ENCODE results near the gene NHLRC2. TPM values are rescaled to one million over a fixed set of nuclear protein-coding genes. Genes with fewer than 3 reads are reported as not detected.

The NHLRC2 gene
- polyA plus RNA-seq, 1 donor from 2014 or later = 13.0 TPM

GRCh38 chr10:113842171-113842570, 12.3 kb upstream of the NHLRC2 start:
- Histone ChIP-seq H2AFZ (ENCODE audit: low read depth, low read length) (no peak overlapping the region), H3K79me2 (replicated peaks; ENCODE audit: insufficient read depth, low read length) (no peaks in the 10 kb centered on the region), H3K36me3 (ENCODE audit: insufficient read depth, low read length) (no peaks in the 10 kb centered on the region), H3K9me3 (ENCODE audit: low read length) (no peaks in the 10 kb centered on the region), H3F3A (ENCODE audit: insufficient read depth, low read length, poor library complexity, severe bottlenecking) (no peaks in the 10 kb centered on the region), H3K9ac (ENCODE audit: low read length) (no peak overlapping the region), H3K9me2 (ENCODE audit: insufficient read depth, low read length) (no peaks in the 10 kb centered on the region), H3K27me3 (ENCODE audit: insufficient read depth, low read depth, low read length) (no peaks in the 10 kb centered on the region), H3K4me2 (ENCODE audit: low read length) (no peak overlapping the region), H3K4me3 (ENCODE audit: low read length) (no peak overlapping the region), H4K20me1 (ENCODE audit: insufficient read depth) (no peaks in the 10 kb centered on the region), H3K27ac (ENCODE audit: low read length) (no peak overlapping the region)
- TF ChIP-seq EZH2 (IDR thresholded peaks at IDR 0.05; ENCODE audit: borderline replicate concordance, insufficient read depth, low read length, poor library complexity, severe bottlenecking) = no peak

GRCh38 chr10:113843972-113844485, 10.4 kb upstream of the NHLRC2 start:
- no peak overlapping the region for H3K4me2 ChIP-seq (ENCODE audit: low read length)
- no peaks in the 10 kb centered on the region for H3K36me3 ChIP-seq (ENCODE audit: insufficient read depth, low read length)
- H3K79me2 ChIP-seq (replicated peaks; ENCODE audit: insufficient read depth, low read length) = no peaks in the 10 kb centered on the region
- no peaks in the 10 kb centered on the region for H3K9me3 ChIP-seq (ENCODE audit: low read length)
- no peaks in the 10 kb centered on the region for H4K20me1 ChIP-seq (ENCODE audit: insufficient read depth)
- H3F3A ChIP-seq (ENCODE audit: insufficient read depth, low read length, poor library complexity, severe bottlenecking) = no peaks in the 10 kb centered on the region
- H3K27me3 ChIP-seq (ENCODE audit: insufficient read depth, low read depth, low read length) = no peaks in the 10 kb centered on the region
- no peak overlapping the region for H3K4me3 ChIP-seq (ENCODE audit: low read length)
- TF ChIP-seq CTCF (IDR thresholded peaks at IDR 0.05; ENCODE audit: poor library complexity, severe bottlenecking) (no peak), EP300 (conservative IDR thresholded peaks at IDR 0.05; ENCODE audit: poor library complexity, severe bottlenecking) (no peak), REST (IDR thresholded peaks at IDR 0.05; ENCODE audit: borderline replicate concordance) (no peak), MXI1 (conservative IDR thresholded peaks at IDR 0.05; ENCODE audit: poor library complexity, severe bottlenecking) (no peak), TAF1 (IDR thresholded peaks at IDR 0.05; ENCODE audit: low read depth) (no peak)
- no peak overlapping the region for H2AFZ ChIP-seq (ENCODE audit: low read depth, low read length)
- H3K9me2 ChIP-seq (ENCODE audit: insufficient read depth, low read length) = no peaks in the 10 kb centered on the region
- no peak overlapping the region for H3K27ac ChIP-seq (ENCODE audit: low read length)
- no peak overlapping the region for H3K9ac ChIP-seq (ENCODE audit: low read length)

GRCh38 chr10:113846036-113846435, 8.4 kb upstream of the NHLRC2 start:
- Histone ChIP-seq H3K36me3 (ENCODE audit: insufficient read depth, low read length) (no peaks in the 10 kb centered on the region), H3K4me2 (ENCODE audit: low read length) (no peak overlapping the region), H3K4me3 (ENCODE audit: low read length) (no peak overlapping the region), H3K9ac (ENCODE audit: low read length) (no peak overlapping the region), H3K9me3 (ENCODE audit: low read length) (no peaks in the 10 kb centered on the region), H3K27ac (ENCODE audit: low read length) (no peak overlapping the region), H4K20me1 (ENCODE audit: insufficient read depth) (no peaks in the 10 kb centered on the region), H3F3A (ENCODE audit: insufficient read depth, low read length, poor library complexity, severe bottlenecking) (no peaks in the 10 kb centered on the region), H3K27me3 (ENCODE audit: insufficient read depth, low read depth, low read length) (no peaks in the 10 kb centered on the region), H2AFZ (ENCODE audit: low read depth, low read length) (no peak overlapping the region), H3K9me2 (ENCODE audit: insufficient read depth, low read length) (no peaks in the 10 kb centered on the region), H3K79me2 (replicated peaks; ENCODE audit: insufficient read depth, low read length) (no peaks in the 10 kb centered on the region)
- no peak for TF ChIP-seq CTCF (IDR thresholded peaks at IDR 0.05; ENCODE audit: poor library complexity, severe bottlenecking)
- no peak for TF ChIP-seq MXI1 (conservative IDR thresholded peaks at IDR 0.05; ENCODE audit: poor library complexity, severe bottlenecking)
- TF ChIP-seq RAD21 (conservative IDR thresholded peaks at IDR 0.05) = no peak
- TF ChIP-seq EZH2 (IDR thresholded peaks at IDR 0.05; ENCODE audit: borderline replicate concordance, insufficient read depth, low read length, poor library complexity, severe bottlenecking) = no peak
- TF ChIP-seq TAF1 (IDR thresholded peaks at IDR 0.05; ENCODE audit: low read depth) = no peak
- TF ChIP-seq EP300 (conservative IDR thresholded peaks at IDR 0.05; ENCODE audit: poor library complexity, severe bottlenecking) = no peak
- no peak for TF ChIP-seq SMC3 (conservative IDR thresholded peaks at IDR 0.05; ENCODE audit: poor library complexity)
- TF ChIP-seq POLR2AphosphoS5 (IDR thresholded peaks at IDR 0.05) = no peak
- no peak for TF ChIP-seq REST (IDR thresholded peaks at IDR 0.05; ENCODE audit: borderline replicate concordance)

All from neural cell (in vitro differentiated cells).